Esophagus (tissue), 2 donors: ENCODE measurements around the gene KRT8. TPM values are rescaled to one million over a fixed set of nuclear protein-coding genes. Genes with fewer than 3 reads are reported as not detected.
"Not testable (repeated sequence)": the region's sequence is repeated elsewhere in the genome, so short reads cannot be mapped to it uniquely, and the experiment has no call there.

ENCODE experiments used
- H3K27ac ChIP-seq, 2 donors: one replicate each; pipeline ENCODE4 v1.5.1; 2013; ENCODE audit warnings: low read depth in 2 of 2, mild to moderate bottlenecking in 2 of 2, inconsistent platforms in 1 of 2, low read length in 1 of 2, moderate library complexity in 1 of 2
- H3K27me3 ChIP-seq, 2 donors: one replicate each; pipeline ENCODE4 v1.6.1; 2013; ENCODE audit warnings: low read length in 2 of 2, control low read depth in 1 of 2, mild to moderate bottlenecking in 1 of 2; ENCODE audit not compliant: insufficient read depth in 2 of 2, control insufficient read depth in 1 of 2
- H3K36me3 ChIP-seq, 2 donors: one replicate each; pipeline ENCODE4 v1.6.1; 2013; ENCODE audit warnings: low read length in 1 of 2; ENCODE audit not compliant: control insufficient read depth in 2 of 2, insufficient read depth in 2 of 2
- H3K4me1 ChIP-seq, 2 donors: one replicate each; pipeline ENCODE4 v1.6.1; 2013; ENCODE audit warnings: low read length in 1 of 2; ENCODE audit not compliant: control insufficient read depth in 2 of 2, insufficient read depth in 2 of 2
- H3K4me3 ChIP-seq, 2 donors: one replicate each; pipeline ENCODE4 v1.5.1; 2013; ENCODE audit warnings: low read length in 2 of 2, mild to moderate bottlenecking in 2 of 2, low read depth in 1 of 2, moderate library complexity in 1 of 2
- H3K9me3 ChIP-seq, 2 donors: one replicate each; pipeline ENCODE4 v1.6.1; 2013; ENCODE audit warnings: mild to moderate bottlenecking in 2 of 2, low read depth in 1 of 2, low read length in 1 of 2, moderate library complexity in 1 of 2; ENCODE audit not compliant: control insufficient read depth in 2 of 2, insufficient read depth in 1 of 2
- WGBS, 2 donors: extraction: QIAGEN DNeasy Blood & Tissue Kit; methylation state at CpG; one replicate each; pipeline ENCODE4 v1.1.7; 2013; 5-methylcytosine and 5-hydroxymethylcytosine counted together
- polyA plus RNA-seq, 2 donors: library from polyadenylated mRNA; stranded (reverse); fragments of 200-250 nt; gene quantifications; one replicate each; pipeline ENCODE4 v1.2.3, GENCODE V29; 2013
- donor health status: healthy with polysubstance abuse.
- donor health status: Bipolar disorder and iron deficiency.

Gene KRT8
- polyA plus RNA-seq, 2 donors: 38.7 to 105 TPM

- 81 to 87% methylated on average over 7 of the region's 7 CpGs for WGBS, 2 donors
- Histone ChIP-seq H3K27ac (no peak overlapping the region), H3K36me3 (no peaks in the 10 kb centered on the region), H3K4me3 (no peak overlapping the region), H3K4me1 (no peaks in the 10 kb centered on the region), H3K9me3 (no peaks in the 10 kb centered on the region), H3K27me3 (no peaks in the 10 kb centered on the region)
Observed at GRCh38 chr12:52892207-52892852, 12.5 kb downstream of the KRT8 start.

DNA sequence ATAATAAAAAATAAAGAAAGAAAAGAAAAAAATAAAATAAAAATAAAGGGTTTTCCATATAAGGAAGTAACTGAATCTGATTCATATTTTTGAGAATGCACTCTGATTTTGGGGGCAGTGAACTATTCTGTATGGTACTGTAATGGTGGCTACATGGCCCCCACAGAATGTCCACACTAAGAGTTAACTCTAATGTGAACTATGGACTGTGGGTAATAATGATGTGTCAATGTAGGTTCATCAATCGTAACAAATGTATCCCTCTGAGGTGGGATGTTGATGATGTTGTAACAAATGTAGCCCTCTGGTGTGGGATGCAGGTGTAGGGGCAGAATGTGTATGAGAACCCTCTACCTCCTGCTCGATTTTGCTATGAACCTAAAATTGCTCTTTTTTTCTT, 13.8 kb downstream of the KRT8 start:
- Histone ChIP-seq H3K27me3 (no peaks in the 10 kb centered on the region), H3K4me1 (no peaks in the 10 kb centered on the region), H3K9me3 (no peaks in the 10 kb centered on the region), H3K36me3 (no peaks in the 10 kb centered on the region), H3K27ac (no peak overlapping the region), H3K4me3 (no peak overlapping the region)
- WGBS, 2 donors: 74 to 77% methylated on average over 2 of the region's 2 CpGs

GRCh38 chr12:52890417-52890816, 14.5 kb downstream of the KRT8 start:
- no peaks in the 10 kb centered on the region for H3K9me3 ChIP-seq
- no peaks in the 10 kb centered on the region for H3K36me3 ChIP-seq
- no peaks in the 10 kb centered on the region for H3K4me1 ChIP-seq
- no peak overlapping the region for H3K4me3 ChIP-seq
- WGBS, 2 donors: 90 to 98% methylated on average over 3 of the region's 3 CpGs
- H3K27ac ChIP-seq: no peak overlapping the region
- H3K27me3 ChIP-seq: no peaks in the 10 kb centered on the region

DNA sequence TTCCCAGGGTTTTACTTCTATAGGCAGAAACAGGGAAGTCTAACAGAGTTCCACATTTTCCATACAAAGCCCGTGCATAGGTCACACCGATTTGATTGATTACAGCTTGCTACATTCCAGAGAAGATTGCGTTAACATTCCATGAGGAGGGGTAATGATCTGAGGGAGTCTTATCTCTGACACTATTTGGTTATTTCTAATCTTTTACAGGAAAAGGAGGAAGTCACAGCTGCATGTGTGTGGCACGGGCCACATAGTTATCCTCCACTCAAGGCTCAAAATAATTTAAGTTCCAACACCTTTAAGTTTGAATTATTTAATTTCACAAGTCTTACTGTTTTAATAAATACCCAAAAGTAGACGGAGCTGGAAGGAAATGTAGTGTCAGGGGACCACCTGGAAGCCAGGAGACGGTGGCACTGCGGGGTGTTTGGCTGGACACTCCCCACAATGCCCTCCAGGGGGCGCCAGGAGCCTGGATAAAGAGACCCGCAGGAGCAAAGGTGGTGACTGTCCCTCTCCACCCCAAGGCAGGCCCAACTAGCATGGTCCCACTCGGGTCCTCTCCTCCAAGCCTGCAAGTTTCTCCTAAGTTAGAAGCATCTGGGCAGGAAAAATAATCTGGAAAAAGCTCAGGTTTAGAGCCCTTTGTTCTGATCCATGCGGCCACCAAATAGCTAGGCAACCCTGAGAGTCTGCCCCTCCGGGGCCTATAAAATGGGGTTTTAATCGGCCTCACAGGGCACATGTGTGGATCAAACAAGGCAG, 20.2 kb downstream of the KRT8 start:
- Histone ChIP-seq H3K27ac (no peak overlapping the region), H3K27me3 (no peaks in the 10 kb centered on the region), H3K4me3 (no peak overlapping the region), H3K4me1 (no peaks in the 10 kb centered on the region), H3K36me3 (no peaks in the 10 kb centered on the region), H3K9me3 (no peaks in the 10 kb centered on the region)
- WGBS, 2 donors: 28 to 32% methylated on average over 13 of the region's 13 CpGs

DNA sequence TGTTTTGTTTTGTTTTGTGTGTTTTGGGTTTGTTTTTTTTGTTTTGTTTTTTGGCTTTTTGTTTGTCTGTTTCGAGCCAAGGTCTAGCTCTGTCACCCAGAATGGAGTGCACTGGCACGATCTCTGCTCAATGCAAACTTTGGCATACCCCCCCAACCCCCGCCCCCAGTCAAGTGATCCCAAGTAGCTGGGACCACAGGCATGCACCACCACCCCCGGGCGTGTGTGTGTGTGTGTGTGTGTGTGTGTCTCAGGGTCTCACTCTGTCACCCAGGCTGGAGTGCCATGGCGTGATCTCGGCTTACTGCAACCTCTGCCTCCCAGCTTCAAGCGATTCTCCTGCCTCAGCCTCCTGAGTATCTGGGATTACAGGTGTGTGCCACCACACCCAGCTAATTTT, 24.4 kb downstream of the KRT8 start:
- not testable (repeated sequence) for H3K9me3 ChIP-seq, H3K4me3 ChIP-seq, H3K36me3 ChIP-seq, H3K27me3 ChIP-seq, H3K27ac ChIP-seq
- 64 to 73% methylated on average over 8 of the region's 8 CpGs for WGBS, 2 donors
- H3K4me1 ChIP-seq: peaks cover 0 to 29% of the 10 kb centered on the region in 2 donors

GRCh38 chr12:52879394-52880351, 25.2 kb downstream of the KRT8 start:
- H3K27ac ChIP-seq: peak overlapping the region; percentile 97 to 100
- H3K27me3 ChIP-seq: no peaks in the 10 kb centered on the region
- H3K4me1 ChIP-seq: peaks cover 2 to 35% of the 10 kb centered on the region in 2 donors
- WGBS, 2 donors: 7 to 11% methylated on average over 38 of the region's 38 CpGs
- H3K36me3 ChIP-seq: no peaks in the 10 kb centered on the region
- H3K9me3 ChIP-seq: no peaks in the 10 kb centered on the region
- H3K4me3 ChIP-seq: peak overlapping the region; percentile 7 to 20

- peaks cover 2 to 37% of the 10 kb centered on the region in 2 donors for H3K4me1 ChIP-seq
- no peaks in the 10 kb centered on the region for H3K9me3 ChIP-seq
- no peaks in the 10 kb centered on the region for H3K27me3 ChIP-seq
- H3K27ac ChIP-seq: peak overlapping the region; percentile 97 to 100
- H3K36me3 ChIP-seq: no peaks in the 10 kb centered on the region
- 46 to 62% methylated on average over 17 of the region's 17 CpGs for WGBS, 2 donors
- peak overlapping the region; percentile 7 to 20 for H3K4me3 ChIP-seq
Observed at GRCh38 chr12:52878507-52879393, 26.1 kb downstream of the KRT8 start.

DNA sequence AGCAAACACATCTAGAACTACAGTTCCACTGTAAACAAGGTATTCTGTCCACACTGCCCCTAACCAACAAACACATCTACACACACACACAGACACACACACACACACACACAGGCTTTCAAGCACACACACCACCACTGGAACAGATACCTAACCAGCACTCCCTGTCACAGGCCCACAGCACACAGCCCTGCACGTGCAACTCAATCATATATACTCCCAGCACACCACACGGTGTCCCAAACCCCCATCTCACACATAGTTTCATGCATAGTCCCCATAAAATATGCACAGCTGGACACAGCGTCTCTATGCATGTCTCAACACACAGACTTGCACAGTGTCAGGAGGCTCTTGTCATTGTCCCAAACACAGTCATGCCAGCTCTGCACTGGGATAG, 27.6 kb downstream of the KRT8 start:
- 49 to 60% methylated on average over 3 of the region's 3 CpGs for WGBS, 2 donors
- Histone ChIP-seq H3K27ac (peak overlapping the region; percentile 97 to 100), H3K36me3 (no peaks in the 10 kb centered on the region), H3K27me3 (no peaks in the 10 kb centered on the region), H3K4me3 (no peak overlapping the region), H3K4me1 (peaks cover 5 to 45% of the 10 kb centered on the region in 2 donors), H3K9me3 (no peaks in the 10 kb centered on the region)

- H3K4me1 ChIP-seq: peaks cover 5 to 48% of the 10 kb centered on the region in 2 donors
- WGBS, 2 donors: 43 to 46% methylated on average over 7 of the region's 7 CpGs
- H3K27me3 ChIP-seq: no peaks in the 10 kb centered on the region
- peak overlapping the region in 1 of 2 donors; percentile 23 for H3K4me3 ChIP-seq
- no peaks in the 10 kb centered on the region for H3K9me3 ChIP-seq
- no peaks in the 10 kb centered on the region for H3K36me3 ChIP-seq
- H3K27ac ChIP-seq: peak overlapping the region; percentile 97 to 100
Observed at GRCh38 chr12:52876372-52876771, 28.5 kb downstream of the KRT8 start.
